ENCODE data around the gene TUG1.
A peak's percentile ranks its signal among the peaks of the same experiment; 100 is the strongest.

TUG1 gene

DNA sequence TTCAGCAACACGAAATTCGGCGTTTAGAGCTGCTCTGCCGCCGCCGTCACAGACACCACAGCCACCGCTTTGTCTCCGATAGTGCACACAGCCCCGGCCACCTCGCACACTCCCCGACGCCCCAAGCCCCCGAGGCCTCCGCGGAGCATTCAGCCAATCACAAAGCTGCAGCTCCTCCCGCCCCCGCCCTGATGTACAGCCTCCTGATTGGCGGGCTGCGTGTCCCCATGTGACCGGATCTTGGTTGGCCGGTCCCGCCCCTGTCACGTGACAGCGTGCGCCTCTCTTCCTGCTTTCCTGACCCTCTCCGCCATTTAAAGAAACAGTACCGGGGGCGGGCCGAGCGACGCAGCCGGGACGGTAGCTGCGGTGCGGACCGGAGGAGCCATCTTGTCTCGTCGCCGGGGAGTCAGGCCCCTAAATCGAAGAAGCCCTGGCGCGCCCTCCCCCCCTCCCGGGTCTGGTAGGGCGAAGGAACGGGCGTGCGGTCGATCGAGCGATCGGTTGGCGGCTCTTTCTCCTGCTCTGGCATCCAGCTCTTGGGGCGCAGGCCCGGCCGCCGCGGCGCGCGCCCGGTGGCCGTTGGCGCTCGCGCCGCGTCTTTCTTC lies at the start of gene TUG1:
TUG1 (plus strand) TSS at position 342 of the 608 bp plus-strand sequence.
- TF ChIP-seq, protein P1, sequence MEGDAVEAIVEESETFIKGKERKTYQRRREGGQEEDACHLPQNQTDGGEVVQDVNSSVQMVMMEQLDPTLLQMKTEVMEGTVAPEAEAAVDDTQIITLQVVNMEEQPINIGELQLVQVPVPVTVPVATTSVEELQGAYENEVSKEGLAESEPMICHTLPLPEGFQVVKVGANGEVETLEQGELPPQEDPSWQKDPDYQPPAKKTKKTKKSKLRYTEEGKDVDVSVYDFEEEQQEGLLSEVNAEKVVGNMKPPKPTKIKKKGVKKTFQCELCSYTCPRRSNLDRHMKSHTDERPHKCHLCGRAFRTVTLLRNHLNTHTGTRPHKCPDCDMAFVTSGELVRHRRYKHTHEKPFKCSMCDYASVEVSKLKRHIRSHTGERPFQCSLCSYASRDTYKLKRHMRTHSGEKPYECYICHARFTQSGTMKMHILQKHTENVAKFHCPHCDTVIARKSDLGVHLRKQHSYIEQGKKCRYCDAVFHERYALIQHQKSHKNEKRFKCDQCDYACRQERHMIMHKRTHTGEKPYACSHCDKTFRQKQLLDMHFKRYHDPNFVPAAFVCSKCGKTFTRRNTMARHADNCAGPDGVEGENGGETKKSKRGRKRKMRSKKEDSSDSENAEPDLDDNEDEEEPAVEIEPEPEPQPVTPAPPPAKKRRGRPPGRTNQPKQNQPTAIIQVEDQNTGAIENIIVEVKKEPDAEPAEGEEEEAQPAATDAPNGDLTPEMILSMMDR (IDR thresholded peaks at IDR 0.05; ENCODE audit: low read depth, low read length) = no peak
- DNase-seq (ENCODE audit: extremely low read depth, low read depth) = peak; percentile 97

DNA sequence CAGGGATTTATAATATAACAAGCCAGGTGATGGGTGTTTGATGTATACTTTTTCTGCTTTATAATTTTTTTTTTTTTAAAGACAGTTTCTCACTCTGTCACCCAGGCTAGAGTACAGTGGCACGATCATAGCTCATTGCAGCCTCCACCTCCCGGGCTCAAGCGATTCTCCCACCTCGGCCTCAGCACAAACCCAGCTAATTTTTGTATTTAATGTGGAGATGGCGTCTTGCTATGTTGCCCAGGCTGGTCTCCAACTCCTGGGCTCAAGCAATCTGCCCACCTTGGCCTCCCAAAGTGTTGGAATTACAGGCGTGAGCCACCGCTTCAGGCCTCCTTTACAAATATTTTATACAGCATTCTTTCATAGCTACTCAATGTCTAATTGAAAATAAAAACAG lies 49.1 kb upstream of the TUG1 start:
- DNase-seq (ENCODE audit: extremely low read depth, low read depth) = no peak
- TF ChIP-seq, protein P1 (IDR thresholded peaks at IDR 0.05; ENCODE audit: low read depth, low read length) = no peak

DNA sequence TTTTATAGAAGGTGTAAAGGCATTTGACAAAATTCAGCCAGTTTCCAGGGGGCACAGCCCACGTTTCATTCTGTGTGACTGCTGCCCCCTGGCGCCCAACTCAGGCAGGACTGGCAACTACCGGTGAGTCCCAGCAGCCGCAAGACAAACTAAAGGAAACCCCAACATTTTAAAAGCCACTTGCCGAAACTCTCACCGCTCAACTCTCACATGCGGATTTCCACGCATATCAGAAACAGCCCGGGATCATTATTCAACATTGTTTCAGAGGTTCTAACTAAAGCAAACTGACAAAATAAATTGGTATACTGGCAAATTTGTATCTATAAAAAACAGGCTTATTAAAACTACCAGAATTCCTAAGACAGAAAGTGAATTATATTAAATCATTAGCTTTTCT lies 48.7 kb upstream of the TUG1 start:
- DNase-seq (ENCODE audit: extremely low read depth, low read depth) = peak; percentile 20
- TF ChIP-seq, protein P1 (IDR thresholded peaks at IDR 0.05; ENCODE audit: low read depth, low read length) = peak; percentile 89

DNA sequence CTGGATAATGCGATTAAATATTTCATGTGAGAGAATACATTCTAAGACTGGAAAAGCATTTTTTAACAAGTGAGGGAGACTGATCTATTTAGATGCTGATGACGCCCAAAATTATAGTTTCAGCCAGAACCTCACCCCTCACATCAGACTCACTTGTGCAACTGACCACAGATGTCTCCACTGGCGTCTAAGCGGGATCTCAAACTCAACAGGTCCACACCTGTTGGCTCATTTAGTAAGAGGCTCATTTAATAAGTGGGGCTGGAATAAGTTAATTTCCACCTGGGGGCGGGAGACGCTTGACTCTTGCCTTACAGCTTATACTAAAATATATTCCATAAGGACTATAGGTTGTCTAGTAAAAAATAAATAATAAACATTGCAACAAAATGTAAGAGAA lies 48.0 kb upstream of the TUG1 start:
- no peak for DNase-seq (ENCODE audit: extremely low read depth, low read depth)

DNA sequence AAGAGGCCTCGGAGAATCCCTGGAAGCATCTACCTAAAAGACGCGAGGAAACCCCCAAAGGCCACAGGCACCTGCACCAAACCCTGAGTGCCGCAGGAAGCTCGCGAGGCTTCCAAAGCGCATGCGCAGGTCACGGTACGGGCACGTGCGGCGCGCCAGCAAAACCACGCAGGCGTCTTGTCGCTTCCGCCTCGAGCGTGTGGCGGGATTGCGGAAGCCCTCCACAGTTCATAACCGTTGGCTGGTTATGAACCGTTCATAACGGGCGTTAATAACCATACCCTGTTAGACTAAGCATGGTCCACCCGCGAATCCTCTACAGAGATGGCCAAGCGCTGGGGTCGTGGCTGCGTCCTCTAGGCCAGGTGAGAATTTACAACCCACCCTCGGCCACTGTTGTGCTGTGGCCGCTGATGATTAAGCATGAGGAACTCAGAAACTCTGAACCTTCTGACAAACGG lies 46.9 kb upstream of the TUG1 start:
- TF ChIP-seq, protein P1 (IDR thresholded peaks at IDR 0.05; ENCODE audit: low read depth, low read length) = no peak
- DNase-seq (ENCODE audit: extremely low read depth, low read depth) = no peak

More for the DNA sequence above, 48.0 kb upstream of the TUG1 start:
- TF ChIP-seq, protein P1 (IDR thresholded peaks at IDR 0.05; ENCODE audit: low read depth, low read length) = no peak

DNA sequence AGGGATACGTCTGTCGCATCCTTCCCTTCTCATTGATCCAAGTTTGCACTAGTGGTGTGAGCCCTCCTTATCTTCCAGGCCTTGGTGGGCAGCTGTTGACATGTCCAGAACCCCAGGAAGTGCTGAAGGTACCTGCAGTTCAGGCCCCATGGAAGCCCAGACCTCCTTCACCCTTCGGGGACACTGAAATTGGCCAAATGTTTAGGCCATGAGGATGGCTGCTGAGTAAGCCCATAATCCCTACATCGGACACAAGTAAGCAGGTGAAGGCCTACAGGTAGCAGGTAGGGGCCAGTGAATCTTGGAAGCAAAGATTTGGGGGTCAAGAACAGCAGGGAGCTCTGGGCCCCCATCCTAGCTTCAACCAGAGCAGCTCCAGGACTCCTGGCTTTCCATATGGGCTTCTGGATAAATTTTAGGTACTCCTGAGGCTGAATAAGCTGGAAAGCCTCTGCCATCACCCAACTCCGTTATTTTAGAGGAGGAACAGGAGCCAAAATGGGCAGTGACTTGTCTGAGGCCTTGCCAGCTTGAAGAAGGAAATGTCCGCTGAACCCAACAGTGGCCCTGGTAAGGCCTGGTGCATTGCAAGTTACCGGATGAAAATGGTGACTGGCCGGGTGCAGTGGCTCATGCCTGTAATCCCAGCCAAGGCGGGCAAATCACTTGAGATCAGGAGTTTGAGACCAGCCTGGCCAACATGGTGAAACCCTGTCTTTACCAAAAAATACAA lies 45.7 kb upstream of the TUG1 start:
- DNase-seq (ENCODE audit: extremely low read depth, low read depth) = no peak
- TF ChIP-seq, protein P1 (IDR thresholded peaks at IDR 0.05; ENCODE audit: low read depth, low read length) = no peak

DNA sequence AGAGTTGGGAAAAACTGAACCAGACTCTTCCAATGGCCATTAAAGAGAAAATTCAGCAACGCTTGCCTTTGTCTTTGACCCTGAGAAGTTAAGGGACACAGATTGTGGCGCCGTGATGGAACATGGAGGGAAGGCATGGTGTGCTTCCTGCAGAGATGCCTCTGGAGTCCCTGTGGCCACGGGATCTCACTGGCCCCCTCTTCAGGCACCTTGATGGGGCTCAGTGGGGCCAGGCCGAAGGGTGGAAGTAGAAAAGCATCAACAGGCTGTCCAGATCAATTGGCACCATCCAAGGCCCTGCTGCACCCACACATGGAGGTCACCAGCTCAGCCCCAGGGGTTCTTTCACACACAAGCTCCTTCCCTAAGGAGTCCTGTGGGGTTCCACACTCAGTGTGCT lies 43.4 kb upstream of the TUG1 start:
- no peak for DNase-seq (ENCODE audit: extremely low read depth, low read depth)
- TF ChIP-seq, protein P1 (IDR thresholded peaks at IDR 0.05; ENCODE audit: low read depth, low read length) = no peak
